Right lobe of liver (tissue), 6 donors: Measurements from ENCODE around the gene STXBP2. TPM values are rescaled to one million over a fixed set of nuclear protein-coding genes. Genes with fewer than 3 reads are reported as not detected.
"Not testable (repeated sequence)": the region's sequence is repeated elsewhere in the genome, so short reads cannot be mapped to it uniquely, and the experiment has no call there.

Experiments
- ATAC-seq, 4 donors: fragments of 200-7000 bp; cut with Tn5 transposase; one replicate each; pipeline ENCODE4 v1.9.1; 2020; ENCODE audit warnings: mild to moderate bottlenecking in 4 of 4, moderate library complexity in 4 of 4
- DNase-seq, 3 donors: peaks; one replicate each; pipeline ENCODE4 v3.0.0-alpha.2; 2020
- H3K27ac ChIP-seq, 3 donors: fragments of 200-600 bp; one replicate each; pipeline ENCODE4 v1.8.0; 2022
- H3K27me3 ChIP-seq, 2 donors: fragments of 200-600 bp; one replicate each; pipeline ENCODE4 v1.8.0; 2022
- H3K36me3 ChIP-seq, 4 donors: fragments of 200-600 bp; sonication (generic) in 1 of 4; one replicate each; pipeline versions ENCODE4 v1.5.1 to v1.8.0; 2017 to 2022; ENCODE audit warnings: control low read depth in 1 of 4
- H3K4me1 ChIP-seq, 4 donors: fragments of 200-600 bp; sonication (generic) in 1 of 4; one replicate each; pipeline versions ENCODE4 v1.5.1 to v1.8.0; 2017 to 2022; ENCODE audit warnings: control low read depth in 1 of 4
- H3K4me3 ChIP-seq, 3 donors: fragments of 200-600 bp; one replicate each; pipeline ENCODE4 v1.8.0; 2022
- H3K9me3 ChIP-seq, 4 donors: fragments of 200-600 bp; sonication (generic) in 1 of 4; one replicate each; pipeline versions ENCODE4 v1.5.1 to v1.8.0; 2017 to 2022; ENCODE audit warnings: control low read depth in 1 of 4
- POLR2A ChIP-seq: fragments of 450-650 bp; IDR thresholded peaks from one replicate; pipeline ENCODE4 v1.6.1; 2017; ENCODE audit warnings: antibody characterized with exemption, mild to moderate bottlenecking
- WGBS: methylation state at CpG from one replicate; pipeline ENCODE4 v1.1.6; 2018; ENCODE audit warnings: low coverage, low lambda C conversion rate; ENCODE audit not compliant: insufficient coverage; ENCODE audit errors: missing lambda C conversion rate; 5-methylcytosine and 5-hydroxymethylcytosine counted together
- intact Hi-C, 2 donors: fragments of 100-400 bp; cut with DNase I; formaldehyde crosslinking; loops; one replicate each; pipeline versions ENCODE4 v1.11.2 to v1.14.1; 2022
- total RNA-seq, 6 experiments: library from RNA; depleted of rRNA in 2 of 6; stranded (reverse); fragments of >200 nt in 2 of 6; fragmentation: NEBNext Ultra II Directional in 3 of 6; extraction: Animal tissue kit (Norgen Biotek cat#: 25700) in 3 of 6; gene quantifications; one replicate each; pipeline versions ENCODE4 v1.1.0 to v1.2.4, GENCODE V29; 2016 to 2023
- TF ChIP-seq, protein P1 (sequence below), 4 donors: fragments of 200-600 bp in 3 of 4; fragments of 450-650 bp in 1 of 4; IDR thresholded peaks; one replicate each; pipeline versions ENCODE4 v1.5.1 to v1.8.0; 2016 to 2022; ENCODE audit warnings: antibody characterized with exemption in 4 of 4, mild to moderate bottlenecking in 2 of 4
- donor health status: DM: no; HTN: yes; CAD: no.
- donor health status: DM: no; HTN: no; CAD: no.
- donor health status: DM: no; HTN: no; CAD: no.
- donor health status: DM: no; HTN: yes; CAD: no.
- donor health status: DM: no; HTN: yes; CAD: no.

The STXBP2 gene
- total RNA-seq, 6 experiments from 2014 or later = 27.5 to 45.7 (median 39.1) TPM

- Histone ChIP-seq H3K27ac (no peak overlapping the region), H3K27me3 (no peaks in the 10 kb centered on the region), H3K4me3 (no peak overlapping the region), H3K36me3 (no peaks in the 10 kb centered on the region), H3K4me1 (peaks cover 0 to 4% (median 0%) of the 10 kb centered on the region in 4 donors), H3K9me3 (no peaks in the 10 kb centered on the region)
- TF ChIP-seq, protein P1, sequence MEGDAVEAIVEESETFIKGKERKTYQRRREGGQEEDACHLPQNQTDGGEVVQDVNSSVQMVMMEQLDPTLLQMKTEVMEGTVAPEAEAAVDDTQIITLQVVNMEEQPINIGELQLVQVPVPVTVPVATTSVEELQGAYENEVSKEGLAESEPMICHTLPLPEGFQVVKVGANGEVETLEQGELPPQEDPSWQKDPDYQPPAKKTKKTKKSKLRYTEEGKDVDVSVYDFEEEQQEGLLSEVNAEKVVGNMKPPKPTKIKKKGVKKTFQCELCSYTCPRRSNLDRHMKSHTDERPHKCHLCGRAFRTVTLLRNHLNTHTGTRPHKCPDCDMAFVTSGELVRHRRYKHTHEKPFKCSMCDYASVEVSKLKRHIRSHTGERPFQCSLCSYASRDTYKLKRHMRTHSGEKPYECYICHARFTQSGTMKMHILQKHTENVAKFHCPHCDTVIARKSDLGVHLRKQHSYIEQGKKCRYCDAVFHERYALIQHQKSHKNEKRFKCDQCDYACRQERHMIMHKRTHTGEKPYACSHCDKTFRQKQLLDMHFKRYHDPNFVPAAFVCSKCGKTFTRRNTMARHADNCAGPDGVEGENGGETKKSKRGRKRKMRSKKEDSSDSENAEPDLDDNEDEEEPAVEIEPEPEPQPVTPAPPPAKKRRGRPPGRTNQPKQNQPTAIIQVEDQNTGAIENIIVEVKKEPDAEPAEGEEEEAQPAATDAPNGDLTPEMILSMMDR (IDR thresholded peaks at IDR 0.05) = no peak
- TF ChIP-seq POLR2A = no peak
- no peak for ATAC-seq
- 93% methylated on average over 3 of the region's 11 CpGs for WGBS
- no peak for DNase-seq
- intact Hi-C loops = no loop called here
These were observed 3.9 kb downstream of the STXBP2 start for GRCh38 chr19:7640803-7641202.

GRCh38 chr19:7641290-7642276, 4.7 kb downstream of the STXBP2 start:
- intact Hi-C loops = no loop called here
- H3K27me3 ChIP-seq = no peaks in the 10 kb centered on the region
- DNase-seq = no peak
- 93% methylated on average over 21 of the region's 43 CpGs for WGBS
- TF ChIP-seq POLR2A = no peak
- H3K4me3 ChIP-seq = no peak overlapping the region
- H3K36me3 ChIP-seq = no peaks in the 10 kb centered on the region
- no peak for ATAC-seq
- H3K4me1 ChIP-seq = peaks cover 0 to 4% (median 0%) of the 10 kb centered on the region in 4 donors
- no peaks in the 10 kb centered on the region for H3K9me3 ChIP-seq
- no peak overlapping the region for H3K27ac ChIP-seq

DNA sequence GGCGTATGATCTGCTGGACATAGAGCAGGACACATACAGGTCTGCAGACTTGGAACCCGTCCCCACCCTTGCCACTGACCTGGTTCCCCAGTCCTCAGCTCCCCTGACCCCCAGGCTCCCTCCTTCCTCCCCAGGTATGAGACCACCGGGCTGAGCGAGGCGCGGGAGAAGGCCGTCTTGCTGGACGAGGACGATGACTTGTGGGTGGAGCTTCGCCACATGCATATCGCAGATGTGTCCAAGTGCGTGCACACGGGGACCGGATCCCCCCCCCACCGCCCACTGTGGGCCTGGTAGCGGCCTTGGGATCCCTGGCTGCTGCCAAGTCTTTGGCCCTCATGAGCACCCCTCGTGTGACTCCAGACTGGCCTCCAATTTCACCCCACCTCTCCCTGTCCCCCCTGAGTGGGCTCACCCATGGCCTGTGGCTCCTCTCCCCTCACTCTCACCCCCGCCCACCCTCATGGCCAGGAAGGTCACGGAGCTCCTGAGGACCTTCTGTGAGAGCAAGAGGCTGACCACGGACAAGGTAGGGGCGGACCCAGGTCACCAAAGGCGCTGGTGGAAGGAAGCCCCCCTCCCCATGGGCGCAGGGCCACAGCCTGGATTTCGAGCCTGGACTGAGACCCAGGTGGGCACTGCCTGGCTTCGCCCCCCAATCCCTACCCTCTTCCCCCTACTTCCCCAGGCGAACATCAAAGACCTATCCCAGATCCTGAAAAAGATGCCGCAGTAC, 5.6 kb downstream of the STXBP2 start:
- WGBS = 87% methylated on average over 3 of the region's 27 CpGs
- no peak for TF ChIP-seq POLR2A
- TF ChIP-seq, protein P1 (IDR thresholded peaks at IDR 0.05) = no peak
- DNase-seq = peak in 1 of 3 donors; percentile 45
- H3K4me3 ChIP-seq = no peak overlapping the region
- H3K27ac ChIP-seq = no peak overlapping the region
- intact Hi-C loops = no loop called here
- H3K36me3 ChIP-seq = no peaks in the 10 kb centered on the region
- no peak for ATAC-seq
- peaks cover 0 to 4% (median 0%) of the 10 kb centered on the region in 4 donors for H3K4me1 ChIP-seq
- H3K9me3 ChIP-seq = no peaks in the 10 kb centered on the region
- H3K27me3 ChIP-seq = no peaks in the 10 kb centered on the region

DNA sequence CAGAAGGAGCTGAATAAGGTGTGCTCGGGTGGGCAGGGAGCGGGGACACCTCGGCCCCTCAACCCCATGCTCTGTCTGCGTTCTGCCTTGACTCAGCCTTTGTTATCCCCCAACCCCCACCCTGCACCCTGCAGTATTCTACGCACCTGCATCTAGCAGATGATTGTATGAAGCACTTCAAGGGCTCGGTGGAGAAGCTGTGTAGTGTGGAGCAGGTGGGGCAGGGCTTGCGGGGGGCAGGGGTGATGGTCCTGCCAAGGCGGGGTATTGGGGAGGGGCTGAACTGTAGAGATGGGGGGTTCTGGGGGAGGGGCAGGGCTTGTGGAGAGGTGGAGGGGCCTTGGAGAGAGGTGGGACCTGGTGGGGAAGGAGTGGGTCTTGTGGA, 6.1 kb downstream of the STXBP2 start:
- Histone ChIP-seq H3K27me3 (no peaks in the 10 kb centered on the region), H3K36me3 (no peaks in the 10 kb centered on the region), H3K27ac (no peak overlapping the region), H3K9me3 (no peaks in the 10 kb centered on the region), H3K4me3 (no peak overlapping the region), H3K4me1 (no peaks in the 10 kb centered on the region)
- no peak for DNase-seq
- TF ChIP-seq, protein P1 (IDR thresholded peaks at IDR 0.05) = no peak
- TF ChIP-seq POLR2A = no peak
- WGBS = 96% methylated on average over 8 of the region's 8 CpGs
- intact Hi-C loops = no loop called here
- ATAC-seq = no peak

GRCh38 chr19:7643629-7644549, 7.0 kb downstream of the STXBP2 start:
- H3K36me3 ChIP-seq, ATAC-seq, H3K27me3 ChIP-seq, H3K9me3 ChIP-seq, H3K4me3 ChIP-seq, H3K27ac ChIP-seq, H3K4me1 ChIP-seq, intact Hi-C loops: not testable (repeated sequence)
- 52% methylated on average over 10 of the region's 10 CpGs for WGBS
- DNase-seq = peak in 1 of 3 donors; percentile 49
